ENCODE results near the gene ALK.

The ALK gene

DNA sequence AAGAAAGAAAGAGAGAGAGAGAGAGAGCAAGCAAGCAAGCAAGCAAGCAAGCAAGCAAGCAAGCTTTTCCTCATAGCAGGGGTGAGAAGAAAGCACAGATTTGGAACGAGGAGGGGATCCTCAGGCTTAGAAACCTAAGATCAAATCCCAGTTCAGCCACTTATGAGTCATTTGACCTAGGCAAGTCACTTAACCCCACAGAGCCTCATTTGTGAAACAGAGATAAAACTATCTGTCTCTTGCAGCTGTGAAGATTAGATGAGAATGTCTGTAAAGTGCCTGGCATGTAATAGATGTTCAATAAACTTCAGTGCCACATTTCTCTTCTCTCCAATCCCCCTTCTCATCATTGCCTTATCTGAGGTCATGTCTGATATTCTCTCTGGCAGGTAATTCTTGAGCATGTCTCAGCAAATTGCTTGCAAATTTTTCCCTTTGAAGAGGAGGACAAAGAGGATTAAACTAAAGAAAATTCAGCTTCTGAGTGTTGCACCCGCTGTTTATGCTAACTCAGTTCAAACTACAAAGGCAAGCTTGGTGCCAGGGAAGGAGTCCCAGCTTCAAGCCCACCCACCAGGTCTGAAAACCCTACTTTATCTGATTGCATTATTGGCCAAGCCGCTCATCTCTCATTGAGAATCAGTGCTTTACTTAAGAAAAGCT, 20.3 kb downstream of the ALK start:
- no peak for DNase-seq

DNA sequence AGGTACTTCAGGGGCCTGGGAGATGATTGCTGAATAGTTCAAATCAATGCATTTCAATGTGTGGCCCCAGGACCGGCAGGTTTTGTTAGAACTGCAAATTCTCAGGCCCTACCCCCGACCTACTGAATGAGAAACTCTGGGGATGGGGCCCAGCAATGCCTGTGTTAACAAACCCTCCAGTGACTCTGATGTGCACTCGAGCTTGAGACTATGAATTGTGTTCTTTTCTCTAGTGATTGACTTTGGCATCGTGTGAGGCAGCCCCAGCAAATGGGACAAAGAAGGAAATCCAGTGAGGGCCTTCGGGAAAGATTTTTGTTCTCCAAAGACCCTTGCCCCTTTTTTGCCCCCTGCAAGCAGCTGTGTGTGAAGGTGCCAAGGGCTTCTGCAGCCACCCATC, 22.4 kb downstream of the ALK start:
- DNase-seq, result no peak

- DNase-seq, result no peak
Observed at GRCh38 chr2:29894822-29895614, 26.4 kb downstream of the ALK start.

GRCh38 chr2:29892585-29893259, 28.7 kb downstream of the ALK start:
- no peak for DNase-seq

DNA sequence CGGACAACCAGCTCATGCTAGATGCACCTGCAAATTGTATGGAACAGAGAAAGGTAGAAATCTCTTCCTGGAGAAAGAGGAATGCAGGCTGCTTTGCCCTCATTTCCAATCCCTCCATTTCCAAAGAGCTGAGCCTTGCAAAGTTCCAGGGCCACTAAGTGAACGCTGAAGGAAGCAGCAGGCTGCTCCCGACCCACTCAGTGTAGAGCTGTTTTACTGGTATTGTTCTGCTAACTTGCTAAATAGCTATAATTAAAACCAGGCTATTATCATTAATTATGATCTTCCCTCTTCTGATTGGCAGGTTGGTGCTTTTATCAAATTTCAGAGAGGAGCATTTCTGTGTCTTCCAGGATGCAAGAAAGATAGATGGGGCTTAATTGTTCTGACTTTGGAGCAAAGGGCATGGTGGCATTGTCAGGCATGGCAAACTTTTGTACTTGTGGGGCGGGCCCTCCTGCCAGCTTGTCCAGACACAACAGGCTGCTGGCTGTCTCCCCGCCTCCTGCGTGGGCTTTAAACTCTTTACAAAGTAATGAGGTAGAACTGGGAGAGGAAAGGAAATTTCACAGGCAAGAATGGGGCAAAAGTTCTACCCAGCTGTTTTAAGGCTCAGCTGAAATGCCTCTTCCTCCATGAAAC, 40.2 kb downstream of the ALK start:
- no peak for DNase-seq

GRCh38 chr2:29880084-29880483, 41.3 kb downstream of the ALK start:
- DNase-seq, result no peak

GRCh38 chr2:29879456-29879855, 41.9 kb downstream of the ALK start:
- DNase-seq, result no peak

- no peak for DNase-seq
Observed at GRCh38 chr2:29878898-29879297, 42.5 kb downstream of the ALK start.

- no peak for DNase-seq
Observed at GRCh38 chr2:29876374-29876773, 45.0 kb downstream of the ALK start.

DNA sequence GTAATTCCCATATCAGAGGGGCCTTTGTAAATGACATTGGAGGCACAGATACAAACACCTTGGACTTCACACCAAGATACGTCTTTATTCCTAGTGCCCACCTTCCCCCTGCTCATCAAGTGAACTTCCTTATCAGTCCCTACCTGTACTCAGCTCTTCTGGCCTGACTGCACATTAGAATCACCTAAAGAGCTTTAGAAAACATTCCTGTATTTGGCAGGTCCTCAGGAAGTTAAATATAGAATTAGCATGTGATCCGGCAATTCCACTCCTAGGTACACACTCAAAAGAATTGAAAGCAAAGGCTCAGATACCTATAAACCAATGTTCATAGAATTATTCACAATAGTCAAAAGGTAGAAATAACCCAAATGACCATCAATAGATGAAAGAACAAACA, 46.6 kb downstream of the ALK start:
- no peak for DNase-seq

DNA sequence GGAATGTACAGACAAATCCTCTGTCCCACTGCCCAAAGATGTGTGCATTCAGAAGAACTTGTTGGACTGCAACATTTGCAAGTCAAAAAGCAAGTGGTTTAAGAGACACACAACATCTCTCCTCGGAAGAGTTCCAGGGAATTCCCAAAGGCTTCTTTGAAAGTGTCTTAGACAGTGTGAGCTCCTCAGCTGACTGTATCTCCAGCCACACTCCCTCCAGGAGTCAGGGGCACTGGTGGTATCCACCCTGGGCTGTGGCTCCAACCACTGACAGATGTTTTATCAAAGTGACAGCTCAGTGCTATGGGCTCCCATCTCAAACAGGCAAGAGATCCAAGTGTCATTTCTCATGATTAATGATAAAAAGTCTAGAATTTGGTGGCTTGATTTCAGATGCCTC, 48.5 kb downstream of the ALK start:
- DNase-seq, result no peak

GRCh38 chr2:29871541-29871940, 49.8 kb downstream of the ALK start:
- no peak for DNase-seq

- DNase-seq, result no peak
Observed at GRCh38 chr2:29865512-29865911, 55.9 kb downstream of the ALK start.

DNA sequence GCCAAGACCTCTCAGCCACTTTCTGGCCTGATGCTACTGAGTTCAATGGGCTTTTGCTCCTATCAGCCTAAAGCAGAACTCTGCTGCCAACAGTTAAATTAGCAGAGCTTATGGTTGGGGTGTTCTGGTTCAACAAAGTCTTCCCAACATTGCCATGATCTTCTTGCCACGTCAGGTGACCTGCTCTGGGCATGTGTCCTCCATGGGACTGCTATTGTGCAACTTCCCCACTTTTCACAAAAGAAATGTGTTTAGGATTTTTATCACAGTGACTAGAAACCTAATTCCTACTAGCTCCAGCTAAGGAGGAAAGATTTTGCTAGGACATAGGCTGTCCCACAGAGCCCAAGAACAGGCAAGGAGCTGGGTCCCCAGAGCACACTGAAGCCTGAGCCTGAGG, 56.4 kb downstream of the ALK start:
- no peak for DNase-seq

DNA sequence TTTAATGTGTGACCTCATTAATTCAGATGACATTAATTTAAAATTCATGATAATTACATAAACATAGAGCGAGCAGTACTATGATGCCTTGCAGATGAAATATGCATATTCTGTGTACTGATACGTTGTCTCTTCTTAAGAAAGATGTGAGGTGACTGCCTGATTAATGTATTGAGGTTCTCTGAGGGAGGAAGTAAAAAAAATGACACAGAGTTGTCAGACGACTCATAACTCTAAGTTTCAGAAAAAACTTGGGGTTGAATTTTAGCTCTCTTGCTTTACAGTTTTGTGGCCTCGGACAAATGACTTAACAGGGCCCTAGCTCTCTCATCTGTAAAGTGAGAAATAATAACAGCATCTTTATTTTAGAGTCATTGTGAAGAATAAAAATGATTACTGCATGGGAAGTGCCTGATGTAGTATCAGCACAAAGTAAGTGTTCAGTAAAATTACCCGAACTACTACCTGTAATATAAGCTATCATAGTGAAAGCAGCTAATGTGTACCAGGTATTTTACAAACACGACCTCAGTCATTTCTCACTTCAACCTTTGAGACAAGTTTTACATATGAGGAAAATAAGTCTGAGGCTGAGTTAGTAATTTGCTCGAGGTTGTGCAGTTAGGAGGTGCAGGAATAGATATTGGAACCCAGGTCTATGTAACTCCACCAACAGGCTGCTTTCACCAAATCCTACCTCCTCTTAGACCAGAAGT, 65.3 kb downstream of the ALK start:
- DNase-seq, result no peak

DNA sequence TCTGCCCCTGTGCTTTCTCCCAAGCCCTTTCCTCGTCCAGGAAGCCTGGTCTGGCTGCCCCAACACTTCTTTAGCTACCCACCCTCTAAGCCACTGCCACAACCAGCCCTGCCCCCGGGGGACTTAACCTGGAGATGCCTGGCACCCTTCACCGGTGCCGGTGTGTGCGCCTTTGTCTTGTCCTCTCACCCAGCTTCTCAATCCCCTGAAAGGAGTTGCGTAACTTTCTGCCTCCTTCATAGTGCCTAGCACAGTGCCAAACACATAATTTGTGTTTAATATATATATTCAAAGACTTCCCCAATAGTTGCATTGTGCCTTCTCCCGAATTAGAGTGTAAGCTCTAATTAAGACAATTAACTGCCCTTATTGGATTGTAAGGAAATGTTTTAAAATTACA, 70.6 kb downstream of the ALK start:
- no peak for DNase-seq

DNA sequence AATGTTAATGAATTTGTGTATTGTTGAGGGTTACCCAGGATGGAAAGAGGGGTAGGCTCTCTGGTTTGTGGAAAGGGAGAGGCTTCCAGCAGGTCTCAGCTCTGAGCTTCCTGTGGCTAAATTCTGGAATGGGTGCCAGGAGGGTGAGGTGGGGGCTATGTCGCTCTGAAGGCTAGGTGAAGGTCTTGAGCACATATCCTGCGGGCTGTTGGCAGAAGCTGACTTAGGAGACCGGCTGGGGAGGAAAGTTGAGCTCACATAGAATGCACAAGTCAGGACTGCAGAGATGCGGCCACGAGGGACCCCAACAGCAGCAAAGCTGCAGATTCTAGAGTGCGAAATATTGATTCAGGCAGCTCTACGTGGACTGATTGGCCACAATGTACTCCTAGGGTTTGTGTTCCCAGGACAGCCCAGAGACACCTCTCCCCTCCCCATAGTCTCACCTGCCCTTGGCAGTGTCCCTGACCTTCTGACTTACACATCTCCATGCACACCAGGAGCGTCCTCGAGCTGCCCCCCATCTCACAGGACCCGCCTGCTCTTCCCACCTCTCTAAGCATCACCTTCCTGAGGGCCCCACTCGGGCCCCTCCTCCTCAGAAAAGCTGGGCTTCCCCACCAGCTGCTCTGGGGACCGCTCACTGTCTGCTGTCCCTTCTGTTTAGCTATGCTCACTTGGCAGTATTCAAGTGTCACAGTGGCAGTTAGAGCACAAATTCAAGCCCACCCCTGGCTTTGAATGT, 72.6 kb downstream of the ALK start:
- DNase-seq, result no peak

DNA sequence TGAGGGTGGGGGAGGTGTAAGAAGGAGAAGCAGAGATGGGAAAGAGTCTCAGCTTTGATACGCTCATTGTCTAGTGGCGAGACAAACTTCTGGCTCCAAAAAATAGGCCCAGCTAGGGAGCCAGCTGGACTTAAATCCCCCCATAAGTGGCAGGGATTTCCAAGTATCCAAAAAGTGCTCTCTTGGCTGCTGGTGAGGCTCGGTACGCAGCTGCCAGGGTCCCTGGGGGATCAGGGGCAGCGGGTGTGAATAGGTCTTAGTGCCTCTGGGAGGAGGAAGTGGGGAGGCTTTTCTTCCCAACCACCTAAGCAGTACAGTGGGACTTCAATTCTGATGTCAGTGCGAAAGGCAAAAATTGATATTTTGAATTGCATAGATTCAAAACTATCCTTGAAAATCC, 73.5 kb downstream of the ALK start:
- DNase-seq, result no peak

DNA sequence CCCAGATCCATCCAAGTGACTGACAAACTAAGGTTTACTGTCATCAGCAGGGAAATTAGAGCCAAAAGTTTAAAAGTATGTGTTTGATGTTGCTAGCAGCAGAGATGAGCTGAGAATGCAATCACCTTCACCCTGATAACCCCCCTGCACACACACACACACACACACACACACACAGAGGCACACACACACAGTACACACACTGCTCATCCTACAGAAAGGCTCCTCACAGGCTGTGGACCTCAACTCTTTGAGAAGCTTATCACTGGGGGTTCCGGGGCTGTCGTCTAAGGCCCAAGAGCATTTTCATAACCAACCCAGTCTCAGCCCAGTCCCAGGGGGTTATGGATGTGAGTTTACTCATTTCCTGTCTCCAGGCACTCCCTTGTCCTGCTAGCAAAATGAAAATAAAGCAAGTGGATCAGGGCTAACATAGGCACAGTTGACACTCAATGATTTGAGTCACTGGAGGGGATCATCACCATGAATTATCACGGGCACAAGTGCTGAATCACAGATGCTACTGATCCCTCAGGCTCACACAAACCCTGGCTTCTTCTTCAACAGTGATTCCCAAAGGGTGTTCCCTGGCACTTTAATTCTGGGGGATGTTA, 76.6 kb downstream of the ALK start:
- DNase-seq, result no peak

DNA sequence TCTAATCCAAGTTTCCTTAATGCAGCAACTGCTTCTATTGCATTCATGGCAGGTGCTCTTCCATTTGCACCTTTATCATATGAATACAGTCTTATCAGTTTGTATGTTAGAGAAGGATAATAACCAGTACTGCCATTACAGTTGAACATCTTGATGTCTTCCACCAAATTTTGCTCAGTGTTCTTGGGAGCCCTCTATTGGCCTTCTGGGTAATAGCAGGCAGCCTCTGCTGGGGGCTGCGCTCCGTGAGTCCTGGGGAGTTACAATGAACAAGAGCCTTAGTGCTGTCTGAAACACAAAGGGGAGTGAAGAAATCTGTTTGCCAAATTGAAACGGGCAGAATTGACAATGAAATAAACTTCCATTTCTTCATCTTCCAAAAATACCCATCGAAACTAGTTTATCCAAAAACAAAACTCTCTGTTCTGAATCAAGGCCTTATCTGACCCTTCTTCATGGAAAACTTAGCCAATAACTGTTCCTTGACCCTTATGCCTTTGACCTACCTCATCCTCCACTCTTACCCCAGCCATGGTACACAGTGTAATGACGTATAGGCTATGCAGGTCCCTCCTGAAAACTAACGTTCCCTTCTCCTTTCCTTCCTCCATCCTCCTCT, 79.9 kb downstream of the ALK start:
- no peak for DNase-seq

GRCh38 chr2:29839306-29839705, 82.1 kb downstream of the ALK start:
- DNase-seq, result no peak

Measured in GF-D8 (cell line).